Endodermal cell (in vitro differentiated cells): ENCODE data around the gene CTNNA1. TPM values are rescaled to one million over a fixed set of nuclear protein-coding genes. Genes with fewer than 3 reads are reported as not detected.

Experiments used
- DNase-seq: peaks from one replicate; pipeline ENCODE4 v3.0.0-alpha.2; 2017
- H3K27ac ChIP-seq: 2 replicates; pipeline ENCODE4 v1.5.1; 2013; ENCODE audit warnings: mild to moderate bottlenecking, low read depth, low read length, moderate library complexity
- H3K27me3 ChIP-seq: 2 replicates; pipeline ENCODE4 v1.6.1; 2013; ENCODE audit warnings: mild to moderate bottlenecking, low read length, moderate library complexity; ENCODE audit not compliant: insufficient read depth, control insufficient read depth, poor library complexity, severe bottlenecking
- H3K36me3 ChIP-seq: 2 replicates; pipeline ENCODE4 v1.7.0; 2013; ENCODE audit warnings: mild to moderate bottlenecking, low read length, moderate library complexity; ENCODE audit not compliant: control insufficient read depth, insufficient read depth
- H3K4me1 ChIP-seq: one replicate; pipeline ENCODE4 v1.7.0; 2013; ENCODE audit warnings: low read length; ENCODE audit not compliant: control insufficient read depth, insufficient read depth
- H3K4me3 ChIP-seq: 2 replicates; pipeline ENCODE4 v1.5.1; 2013; ENCODE audit warnings: mild to moderate bottlenecking, low read length, moderate library complexity
- H3K9ac ChIP-seq: 2 replicates; pipeline ENCODE4 v1.6.1; 2013; ENCODE audit warnings: mild to moderate bottlenecking, low read length, moderate library complexity; ENCODE audit not compliant: poor library complexity, severe bottlenecking; ENCODE audit errors: extremely low read depth
- H3K9me3 ChIP-seq: 2 replicates; pipeline ENCODE4 v1.6.1; 2013; ENCODE audit warnings: mild to moderate bottlenecking, low read length, moderate library complexity; ENCODE audit not compliant: control insufficient read depth
- H3K27ac Mint-ChIP-seq: 2 replicates; pipeline ENCODE4 v1.8.0; 2020; ENCODE audit warnings: mixed read lengths
- H3K27me3 Mint-ChIP-seq: 2 replicates; pipeline ENCODE4 v1.8.0; 2021; ENCODE audit warnings: mild to moderate bottlenecking, mixed read lengths; ENCODE audit not compliant: insufficient read depth
- H3K36me3 Mint-ChIP-seq: 2 replicates; pipeline ENCODE4 v1.8.0; 2020; ENCODE audit warnings: low read depth, mixed read lengths
- H3K4me1 Mint-ChIP-seq: 2 replicates; pipeline ENCODE4 v1.8.0; 2020; ENCODE audit warnings: mixed read lengths
- H3K4me3 Mint-ChIP-seq: 2 replicates; pipeline ENCODE4 v1.8.0; 2020; ENCODE audit warnings: mild to moderate bottlenecking, moderate library complexity, mixed read lengths
- H3K9me3 Mint-ChIP-seq: 2 replicates; pipeline ENCODE4 v1.8.0; 2020; ENCODE audit warnings: mild to moderate bottlenecking, mixed read lengths
- WGBS, 2 experiments: methylation state at CpG; one replicate each; pipeline versions ENCODE4 v1.1.5 to v1.1.7; 2013; ENCODE audit warnings: missing lambda C conversion rate in 2 of 2, mixed read lengths in 1 of 2; ENCODE audit not compliant: insufficient coverage in 1 of 2, insufficient read length in 1 of 2; 5-methylcytosine and 5-hydroxymethylcytosine counted together
- total RNA-seq, 2 donors: library from RNA; stranded (reverse); fragmentation: NEBNext Ultra II Directional in 1 of 2; extraction: Animal tissue kit (Norgen Biotek cat#: 25700) in 1 of 2; gene quantifications; 2 replicates in 1 of 2; 3 replicates in 1 of 2; pipeline ENCODE4 v1.2.1, GENCODE V29; 2021
- TF ChIP-seq, protein P1 (sequence below): fragments of 200-600 bp; sonication (generic); conservative IDR thresholded peaks from 2 replicates; pipeline ENCODE4 v1.5.0; 2021; ENCODE audit warnings: antibody characterized with exemption, mild to moderate bottlenecking

The CTNNA1 gene
- total RNA-seq, 2 donors from 2014 or later = 298 to 305 TPM

DNA sequence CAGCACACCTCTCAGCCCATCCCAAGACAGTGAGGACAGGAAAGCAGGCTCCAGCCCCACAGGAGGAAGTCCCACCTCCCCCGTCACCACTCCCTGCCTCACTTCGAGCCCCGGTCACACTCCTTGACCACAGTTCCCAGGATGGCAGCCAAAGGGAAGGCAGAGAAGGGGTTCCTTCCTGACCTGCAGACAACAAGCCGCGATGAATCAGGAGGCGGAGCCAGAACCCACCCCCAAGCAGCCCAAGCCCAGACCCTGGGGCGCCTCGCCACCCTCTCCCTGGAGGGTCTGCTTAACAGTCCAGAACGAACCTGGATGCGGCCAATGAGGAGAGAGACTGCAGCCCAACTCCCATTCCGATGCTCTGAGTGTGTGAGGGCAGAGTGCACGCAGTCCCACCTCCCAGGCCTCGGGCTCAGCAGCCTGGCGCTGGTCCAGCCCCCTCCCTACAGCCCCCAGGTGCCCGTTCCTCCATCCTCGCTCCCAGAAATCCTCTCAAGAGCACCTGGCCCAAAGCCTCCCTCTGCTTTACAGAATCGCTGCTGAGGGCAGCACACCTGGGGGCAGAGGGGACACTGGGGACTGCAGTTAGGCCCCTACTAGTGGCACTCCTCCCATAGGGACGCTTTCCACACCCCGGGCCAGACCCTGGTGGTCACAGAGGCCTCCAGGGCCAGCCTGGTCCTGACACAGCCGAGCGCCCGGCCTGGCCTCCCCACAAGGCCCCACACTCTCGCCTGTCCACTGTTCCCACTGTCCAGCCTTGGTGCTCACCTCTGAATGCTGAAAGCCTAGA lies 191.5 kb downstream of the CTNNA1 start:
- H3K9ac ChIP-seq = no peak overlapping the region
- H3K36me3 ChIP-seq = peaks cover 6% of the 10 kb centered on the region
- WGBS, 2 experiments = 90 to 92% methylated on average over 3 to 23 of the region's 23 CpGs
- H3K27me3 ChIP-seq = no peaks in the 10 kb centered on the region
- H3K9me3 Mint-ChIP-seq = no peaks in the 10 kb centered on the region
- no peak overlapping the region for H3K4me3 ChIP-seq
- no peaks in the 10 kb centered on the region for H3K27me3 Mint-ChIP-seq
- peak overlapping the region; percentile 65 for H3K27ac ChIP-seq
- H3K27ac Mint-ChIP-seq = no peak overlapping the region
- peaks cover 4% of the 10 kb centered on the region for H3K36me3 Mint-ChIP-seq
- no peak overlapping the region for H3K4me3 Mint-ChIP-seq
- peaks cover 8% of the 10 kb centered on the region for H3K4me1 ChIP-seq
- TF ChIP-seq, protein P1, sequence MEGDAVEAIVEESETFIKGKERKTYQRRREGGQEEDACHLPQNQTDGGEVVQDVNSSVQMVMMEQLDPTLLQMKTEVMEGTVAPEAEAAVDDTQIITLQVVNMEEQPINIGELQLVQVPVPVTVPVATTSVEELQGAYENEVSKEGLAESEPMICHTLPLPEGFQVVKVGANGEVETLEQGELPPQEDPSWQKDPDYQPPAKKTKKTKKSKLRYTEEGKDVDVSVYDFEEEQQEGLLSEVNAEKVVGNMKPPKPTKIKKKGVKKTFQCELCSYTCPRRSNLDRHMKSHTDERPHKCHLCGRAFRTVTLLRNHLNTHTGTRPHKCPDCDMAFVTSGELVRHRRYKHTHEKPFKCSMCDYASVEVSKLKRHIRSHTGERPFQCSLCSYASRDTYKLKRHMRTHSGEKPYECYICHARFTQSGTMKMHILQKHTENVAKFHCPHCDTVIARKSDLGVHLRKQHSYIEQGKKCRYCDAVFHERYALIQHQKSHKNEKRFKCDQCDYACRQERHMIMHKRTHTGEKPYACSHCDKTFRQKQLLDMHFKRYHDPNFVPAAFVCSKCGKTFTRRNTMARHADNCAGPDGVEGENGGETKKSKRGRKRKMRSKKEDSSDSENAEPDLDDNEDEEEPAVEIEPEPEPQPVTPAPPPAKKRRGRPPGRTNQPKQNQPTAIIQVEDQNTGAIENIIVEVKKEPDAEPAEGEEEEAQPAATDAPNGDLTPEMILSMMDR = no peak
- no peak for DNase-seq
- H3K9me3 ChIP-seq = no peaks in the 10 kb centered on the region
- H3K4me1 Mint-ChIP-seq = peaks cover 13% of the 10 kb centered on the region

GRCh38 chr5:138945421-138946240 lies 192.4 kb downstream of the CTNNA1 start:
- WGBS, 2 experiments = 84 to 86% methylated on average over 12 to 23 of the region's 23 CpGs
- peaks cover 4% of the 10 kb centered on the region for H3K36me3 Mint-ChIP-seq
- TF ChIP-seq, protein P1 = peak; percentile 34
- no peaks in the 10 kb centered on the region for H3K27me3 ChIP-seq
- no peak overlapping the region for H3K4me3 Mint-ChIP-seq
- H3K9me3 Mint-ChIP-seq = no peaks in the 10 kb centered on the region
- no peak overlapping the region for H3K4me3 ChIP-seq
- peaks cover 6% of the 10 kb centered on the region for H3K36me3 ChIP-seq
- H3K27ac ChIP-seq = peak overlapping the region; percentile 65
- no peaks in the 10 kb centered on the region for H3K27me3 Mint-ChIP-seq
- DNase-seq = peak; percentile 75
- peaks cover 8% of the 10 kb centered on the region for H3K4me1 ChIP-seq
- no peak overlapping the region for H3K9ac ChIP-seq
- no peaks in the 10 kb centered on the region for H3K9me3 ChIP-seq
- H3K4me1 Mint-ChIP-seq = peaks cover 13% of the 10 kb centered on the region
- H3K27ac Mint-ChIP-seq = peak overlapping the region; percentile 18

GRCh38 chr5:138946241-138946623 lies 193.0 kb downstream of the CTNNA1 start:
- H3K4me3 Mint-ChIP-seq = no peak overlapping the region
- H3K9me3 Mint-ChIP-seq = no peaks in the 10 kb centered on the region
- peak overlapping the region; percentile 65 for H3K27ac ChIP-seq
- H3K36me3 Mint-ChIP-seq = peaks cover 4% of the 10 kb centered on the region
- DNase-seq = no peak
- H3K4me1 ChIP-seq = peaks cover 8% of the 10 kb centered on the region
- no peak overlapping the region for H3K9ac ChIP-seq
- TF ChIP-seq, protein P1 = no peak
- WGBS, 2 experiments = 71 to 92% methylated on average over 2 to 8 of the region's 8 CpGs
- no peaks in the 10 kb centered on the region for H3K27me3 Mint-ChIP-seq
- H3K4me3 ChIP-seq = no peak overlapping the region
- H3K27me3 ChIP-seq = no peaks in the 10 kb centered on the region
- no peaks in the 10 kb centered on the region for H3K9me3 ChIP-seq
- peaks cover 6% of the 10 kb centered on the region for H3K36me3 ChIP-seq
- no peak overlapping the region for H3K27ac Mint-ChIP-seq
- peaks cover 13% of the 10 kb centered on the region for H3K4me1 Mint-ChIP-seq
